Measurements from ENCODE around the gene ZNF630.
"Not testable (repeated sequence)": the region's sequence is repeated elsewhere in the genome, so short reads cannot be mapped to it uniquely, and the experiment has no call there.

The ZNF630 gene

DNA sequence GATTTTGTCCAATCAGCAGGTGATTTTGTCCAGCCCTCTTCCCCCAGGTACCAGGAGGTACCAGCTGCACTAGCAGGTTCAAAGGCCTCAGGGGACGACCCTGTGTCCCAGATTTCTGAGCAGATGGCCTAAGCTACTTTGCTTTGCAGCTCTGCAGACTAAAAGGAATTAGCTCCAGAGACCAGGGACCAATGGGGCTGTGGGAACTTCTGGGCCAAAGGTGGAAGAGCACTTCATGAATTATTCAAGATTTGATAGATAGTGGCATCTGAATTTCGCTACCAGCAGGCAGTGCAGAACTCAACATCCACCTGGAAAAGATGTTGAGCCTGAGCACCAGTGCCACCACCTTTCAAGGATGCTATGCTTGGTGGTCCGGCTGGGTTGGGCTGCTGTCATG, 21.1 kb upstream of the ZNF630 start:
- not testable (repeated sequence) for H2AFZ ChIP-seq (ENCODE audit: low read length); H3K18ac ChIP-seq (ENCODE audit: low read length); H2AK5ac ChIP-seq (ENCODE audit: low read depth, low read length); H3K14ac ChIP-seq (ENCODE audit: low read length); H2BK120ac ChIP-seq (ENCODE audit: low read depth, low read length); DNase-seq (ENCODE audit: low spot score); H3K27ac ChIP-seq (replicated peaks; ENCODE audit: low read length); H4K91ac ChIP-seq (ENCODE audit: low read depth, low read length, poor library complexity); H3K23ac ChIP-seq (ENCODE audit: low read depth, low read length, poor library complexity); H3K79me1 ChIP-seq (ENCODE audit: low read depth, low read length); H3K4ac ChIP-seq (ENCODE audit: low read length); H2BK15ac ChIP-seq (ENCODE audit: low read length); H3K4me2 ChIP-seq (ENCODE audit: insufficient read depth, low read length, poor library complexity, severe bottlenecking); H2BK5ac ChIP-seq (ENCODE audit: low read length); H3K9me3 ChIP-seq (replicated peaks in 1 of 2; ENCODE audit: control insufficient read depth in 2 of 2, insufficient read depth in 1 of 2, low read depth in 1 of 2, low read length in 2 of 2); H3K4me1 ChIP-seq (ENCODE audit: control insufficient read depth in 2 of 2, insufficient read depth in 1 of 2, low read depth in 1 of 2, low read length in 2 of 2); H3K36me3 ChIP-seq (replicated peaks in 1 of 2; ENCODE audit: control insufficient read depth in 2 of 2, insufficient read depth in 2 of 2, low read length in 2 of 2); H4K8ac ChIP-seq (ENCODE audit: low read depth, low read length); H3K27me3 ChIP-seq (ENCODE audit: control insufficient read depth in 3 of 3, insufficient read depth in 3 of 3, low read depth in 1 of 3, low read length in 3 of 3); H3K4me3 ChIP-seq (ENCODE audit: low read length in 2 of 2); H3K9ac ChIP-seq (ENCODE audit: low read depth, low read length, poor library complexity); H2BK12ac ChIP-seq (ENCODE audit: low read length)
- no CpG with 5 or more reads among the region's 3 CpGs for WGBS, 2 donors (ENCODE audit: extremely low coverage in 2 of 2, insufficient read length in 2 of 2, insufficient replicate concordance in 1 of 2)

DNA sequence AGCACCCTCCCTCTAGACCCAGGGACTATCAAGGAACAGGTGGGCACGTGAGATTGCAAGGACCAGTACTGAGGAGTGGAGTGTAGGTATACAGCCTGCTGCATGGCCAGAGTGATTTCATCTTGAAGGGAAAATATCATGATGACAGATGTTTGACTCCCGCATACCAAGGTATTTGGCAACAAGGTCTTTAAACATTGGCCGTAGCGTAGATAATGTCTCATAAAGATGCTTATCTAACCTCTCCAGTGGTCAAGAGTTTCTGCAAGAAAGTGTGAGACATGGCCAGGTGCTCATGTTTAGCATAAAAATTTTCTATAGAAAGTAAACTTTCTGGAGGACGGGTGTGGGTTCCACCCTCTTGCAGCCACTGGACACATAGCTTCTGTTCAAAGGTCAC, 18.7 kb upstream of the ZNF630 start:
- Histone ChIP-seq H3K79me1 (ENCODE audit: low read depth, low read length) (no peaks in the 10 kb centered on the region), H2AK5ac (ENCODE audit: low read depth, low read length) (no peak overlapping the region), H3K36me3 (replicated peaks in 1 of 2; ENCODE audit: control insufficient read depth in 2 of 2, insufficient read depth in 2 of 2, low read length in 2 of 2) (no peaks in the 10 kb centered on the region), H3K18ac (ENCODE audit: low read length) (no peak overlapping the region), H2BK12ac (ENCODE audit: low read length) (no peak overlapping the region), H2BK120ac (ENCODE audit: low read depth, low read length) (no peak overlapping the region), H3K27ac (replicated peaks; ENCODE audit: low read length) (no peak overlapping the region), H4K91ac (ENCODE audit: low read depth, low read length, poor library complexity) (no peak overlapping the region), H3K4me1 (ENCODE audit: control insufficient read depth in 2 of 2, insufficient read depth in 1 of 2, low read depth in 1 of 2, low read length in 2 of 2) (no peaks in the 10 kb centered on the region), H4K8ac (ENCODE audit: low read depth, low read length) (no peak overlapping the region), H3K4me3 (ENCODE audit: low read length in 2 of 2) (no peak overlapping the region), H3K4ac (ENCODE audit: low read length) (no peak overlapping the region), H3K27me3 (ENCODE audit: control insufficient read depth in 3 of 3, insufficient read depth in 3 of 3, low read depth in 1 of 3, low read length in 3 of 3) (peaks cover 0 to 6% (median 0%) of the 10 kb centered on the region in 3 experiments), H3K4me2 (ENCODE audit: insufficient read depth, low read length, poor library complexity, severe bottlenecking) (no peak overlapping the region), H2AFZ (ENCODE audit: low read length) (no peak overlapping the region), H3K9ac (ENCODE audit: low read depth, low read length, poor library complexity) (no peak overlapping the region), H2BK5ac (ENCODE audit: low read length) (no peak overlapping the region), H3K23ac (ENCODE audit: low read depth, low read length, poor library complexity) (no peak overlapping the region), H3K14ac (ENCODE audit: low read length) (no peak overlapping the region), H3K9me3 (replicated peaks in 1 of 2; ENCODE audit: control insufficient read depth in 2 of 2, insufficient read depth in 1 of 2, low read depth in 1 of 2, low read length in 2 of 2) (no peaks in the 10 kb centered on the region), H2BK15ac (ENCODE audit: low read length) (no peak overlapping the region)
- WGBS, 2 donors (ENCODE audit: extremely low coverage in 2 of 2, insufficient read length in 2 of 2, insufficient replicate concordance in 1 of 2), result no CpG with 5 or more reads among the region's 5 CpGs
- no peak for DNase-seq (ENCODE audit: low spot score)

DNA sequence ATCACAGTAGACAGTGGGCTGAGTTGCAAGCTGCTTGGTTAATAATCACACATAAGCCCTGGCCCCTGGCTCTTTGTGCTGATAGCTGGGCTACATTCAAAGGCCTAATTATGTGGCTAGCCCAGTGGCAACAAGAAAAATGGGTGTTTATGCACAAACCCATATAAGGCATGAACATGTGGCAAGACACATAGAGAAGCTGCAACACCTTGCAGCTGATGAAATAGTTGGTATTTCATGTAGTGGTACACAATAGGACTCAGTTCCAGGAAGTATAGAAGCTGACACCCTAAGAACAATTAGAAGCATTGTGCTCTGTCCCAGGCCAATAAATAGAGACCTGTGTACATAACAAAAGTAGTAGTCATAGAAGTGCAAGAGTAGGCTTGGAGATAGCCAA, 14.6 kb upstream of the ZNF630 start:
- no peak overlapping the region for H3K9ac ChIP-seq (ENCODE audit: low read depth, low read length, poor library complexity)
- no peak overlapping the region for H4K8ac ChIP-seq (ENCODE audit: low read depth, low read length)

GRCh38 chrX:48083706-48084105, 12.3 kb upstream of the ZNF630 start:
- Histone ChIP-seq H2AFZ (ENCODE audit: low read length) (no peak overlapping the region), H2BK12ac (ENCODE audit: low read length) (no peak overlapping the region), H3K4me3 (ENCODE audit: low read length in 2 of 2) (no peak overlapping the region), H3K18ac (ENCODE audit: low read length) (no peak overlapping the region), H2BK15ac (ENCODE audit: low read length) (no peak overlapping the region), H3K27me3 (ENCODE audit: control insufficient read depth in 3 of 3, insufficient read depth in 3 of 3, low read depth in 1 of 3, low read length in 3 of 3) (peaks cover 0 to 15% (median 0%) of the 10 kb centered on the region in 3 experiments), H3K4me1 (ENCODE audit: control insufficient read depth in 2 of 2, insufficient read depth in 1 of 2, low read depth in 1 of 2, low read length in 2 of 2) (no peaks in the 10 kb centered on the region), H3K4me2 (ENCODE audit: insufficient read depth, low read length, poor library complexity, severe bottlenecking) (no peak overlapping the region), H3K4ac (ENCODE audit: low read length) (no peak overlapping the region), H3K14ac (ENCODE audit: low read length) (no peak overlapping the region), H3K36me3 (replicated peaks in 1 of 2; ENCODE audit: control insufficient read depth in 2 of 2, insufficient read depth in 2 of 2, low read length in 2 of 2) (no peaks in the 10 kb centered on the region), H3K27ac (replicated peaks; ENCODE audit: low read length) (no peak overlapping the region), H3K9ac (ENCODE audit: low read depth, low read length, poor library complexity) (no peak overlapping the region), H4K8ac (ENCODE audit: low read depth, low read length) (no peak overlapping the region), H3K79me1 (ENCODE audit: low read depth, low read length) (no peaks in the 10 kb centered on the region), H2BK120ac (ENCODE audit: low read depth, low read length) (no peak overlapping the region), H2BK5ac (ENCODE audit: low read length) (no peak overlapping the region), H3K9me3 (replicated peaks in 1 of 2; ENCODE audit: control insufficient read depth in 2 of 2, insufficient read depth in 1 of 2, low read depth in 1 of 2, low read length in 2 of 2) (no peaks in the 10 kb centered on the region), H4K91ac (ENCODE audit: low read depth, low read length, poor library complexity) (no peak overlapping the region), H3K23ac (ENCODE audit: low read depth, low read length, poor library complexity) (no peak overlapping the region), H2AK5ac (ENCODE audit: low read depth, low read length) (no peak overlapping the region)
- WGBS, 2 donors (ENCODE audit: extremely low coverage in 2 of 2, insufficient read length in 2 of 2, insufficient replicate concordance in 1 of 2), result no CpG with 5 or more reads among the region's 5 CpGs
- DNase-seq (ENCODE audit: low spot score), result no peak

More for the DNA sequence above, 14.6 kb upstream of the ZNF630 start:
- H4K91ac ChIP-seq (ENCODE audit: low read depth, low read length, poor library complexity), result no peak overlapping the region
- H3K27ac ChIP-seq (replicated peaks; ENCODE audit: low read length), result no peak overlapping the region
- H3K27me3 ChIP-seq (ENCODE audit: control insufficient read depth in 3 of 3, insufficient read depth in 3 of 3, low read depth in 1 of 3, low read length in 3 of 3), result peaks cover 0 to 15% (median 0%) of the 10 kb centered on the region in 3 experiments
- H2BK15ac ChIP-seq (ENCODE audit: low read length), result no peak overlapping the region
- no peak overlapping the region for H3K4me2 ChIP-seq (ENCODE audit: insufficient read depth, low read length, poor library complexity, severe bottlenecking)
- no peak overlapping the region for H3K4me3 ChIP-seq (ENCODE audit: low read length in 2 of 2)
- H2BK12ac ChIP-seq (ENCODE audit: low read length), result no peak overlapping the region
- H2AK5ac ChIP-seq (ENCODE audit: low read depth, low read length), result no peak overlapping the region
- no peaks in the 10 kb centered on the region for H3K36me3 ChIP-seq (replicated peaks in 1 of 2; ENCODE audit: control insufficient read depth in 2 of 2, insufficient read depth in 2 of 2, low read length in 2 of 2)
- H2BK5ac ChIP-seq (ENCODE audit: low read length), result no peak overlapping the region
- H2BK120ac ChIP-seq (ENCODE audit: low read depth, low read length), result no peak overlapping the region
- H3K14ac ChIP-seq (ENCODE audit: low read length), result no peak overlapping the region
- H3K23ac ChIP-seq (ENCODE audit: low read depth, low read length, poor library complexity), result no peak overlapping the region
- no peak for DNase-seq (ENCODE audit: low spot score)
- H3K4me1 ChIP-seq (ENCODE audit: control insufficient read depth in 2 of 2, insufficient read depth in 1 of 2, low read depth in 1 of 2, low read length in 2 of 2), result no peaks in the 10 kb centered on the region
- no peak overlapping the region for H3K4ac ChIP-seq (ENCODE audit: low read length)
- H3K79me1 ChIP-seq (ENCODE audit: low read depth, low read length), result no peaks in the 10 kb centered on the region
- no peaks in the 10 kb centered on the region for H3K9me3 ChIP-seq (replicated peaks in 1 of 2; ENCODE audit: control insufficient read depth in 2 of 2, insufficient read depth in 1 of 2, low read depth in 1 of 2, low read length in 2 of 2)
- no peak overlapping the region for H3K18ac ChIP-seq (ENCODE audit: low read length)
- no peak overlapping the region for H2AFZ ChIP-seq (ENCODE audit: low read length)
